ENCODE results near the gene ACTRT2. TPM values are rescaled to one million over a fixed set of nuclear protein-coding genes. Genes with fewer than 3 reads are reported as not detected.

ACTRT2 gene
- total RNA-seq, 1 donor from 2014 or later, result not detected

GRCh38 chr1:3002349-3003038 lies 18.8 kb upstream of the ACTRT2 start:
- peaks cover 4% of the 10 kb centered on the region for H3K27me3 Mint-ChIP-seq (ENCODE audit: unreplicated experiment)
- no peak for TF ChIP-seq CTCF (IDR thresholded peaks at IDR 0.05; ENCODE audit: partially characterized antibody, unreplicated experiment)
- peaks cover 8% of the 10 kb centered on the region for H3K9me3 Mint-ChIP-seq (ENCODE audit: unreplicated experiment)
- H3K4me1 Mint-ChIP-seq (ENCODE audit: low read depth, unreplicated experiment), result no peaks in the 10 kb centered on the region
- peaks cover 8% of the 10 kb centered on the region for H3K36me3 Mint-ChIP-seq (ENCODE audit: unreplicated experiment)
- H3K4me3 Mint-ChIP-seq (ENCODE audit: unreplicated experiment), result no peak overlapping the region
- no peak for DNase-seq
- no peak overlapping the region for H3K27ac Mint-ChIP-seq (ENCODE audit: unreplicated experiment)

DNA sequence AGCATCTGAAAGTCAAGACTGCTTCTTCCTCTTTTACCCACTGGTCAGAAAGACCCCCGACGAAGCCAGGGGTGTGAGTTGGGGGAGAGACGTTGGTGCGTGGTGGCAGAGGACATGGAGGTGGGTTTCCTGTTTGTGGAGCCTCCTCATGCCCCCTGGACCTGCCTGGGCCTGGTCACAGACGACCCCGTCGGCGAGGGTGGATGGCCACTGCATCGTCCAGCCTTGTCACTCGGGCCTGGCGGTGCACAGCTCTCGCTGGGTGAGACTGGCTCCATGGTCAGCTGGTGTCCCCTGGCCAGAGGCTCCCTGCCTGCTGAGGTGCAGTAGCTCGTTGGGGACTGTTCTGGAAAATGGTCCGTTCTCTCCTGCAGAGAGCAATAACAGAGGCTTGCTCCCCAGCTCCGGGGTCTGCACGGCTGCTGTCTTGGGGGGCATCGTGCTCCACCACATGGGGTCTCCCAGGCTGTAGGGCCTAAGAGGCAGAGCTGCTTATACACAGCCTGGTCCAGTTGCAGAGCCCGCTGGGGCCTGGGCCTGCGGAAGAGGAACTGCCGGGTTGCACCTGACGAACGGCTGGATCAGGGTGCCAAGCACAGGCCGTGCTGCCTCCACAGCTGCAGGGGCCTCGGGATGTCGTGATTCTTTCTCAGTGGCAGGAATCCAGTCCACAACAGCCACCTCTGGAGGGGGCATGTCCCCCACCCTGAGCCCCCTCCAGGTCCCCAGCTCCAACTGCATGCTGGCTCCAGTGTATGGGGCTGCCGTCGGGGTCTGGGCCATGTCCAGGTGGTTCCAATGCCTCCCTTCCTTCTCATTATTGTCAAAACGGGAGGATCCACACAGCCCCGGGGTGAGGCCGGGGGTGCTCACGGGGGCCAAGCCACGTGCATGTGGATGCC lies 18.0 kb upstream of the ACTRT2 start:
- H3K36me3 Mint-ChIP-seq (ENCODE audit: unreplicated experiment), result peaks cover 15% of the 10 kb centered on the region
- H3K4me1 Mint-ChIP-seq (ENCODE audit: low read depth, unreplicated experiment), result no peaks in the 10 kb centered on the region
- H3K4me3 Mint-ChIP-seq (ENCODE audit: unreplicated experiment), result no peak overlapping the region
- DNase-seq, result no peak
- H3K9me3 Mint-ChIP-seq (ENCODE audit: unreplicated experiment), result peaks cover 13% of the 10 kb centered on the region
- H3K27me3 Mint-ChIP-seq (ENCODE audit: unreplicated experiment), result peaks cover 3% of the 10 kb centered on the region
- H3K27ac Mint-ChIP-seq (ENCODE audit: unreplicated experiment), result no peak overlapping the region
- no peak for TF ChIP-seq CTCF (IDR thresholded peaks at IDR 0.05; ENCODE audit: partially characterized antibody, unreplicated experiment)

- peaks cover 2% of the 10 kb centered on the region for H3K27me3 Mint-ChIP-seq (ENCODE audit: unreplicated experiment)
- no peak for DNase-seq
- peaks cover 15% of the 10 kb centered on the region for H3K9me3 Mint-ChIP-seq (ENCODE audit: unreplicated experiment)
- no peak for TF ChIP-seq CTCF (IDR thresholded peaks at IDR 0.05; ENCODE audit: partially characterized antibody, unreplicated experiment)
- H3K27ac Mint-ChIP-seq (ENCODE audit: unreplicated experiment), result no peak overlapping the region
- no peak overlapping the region for H3K4me3 Mint-ChIP-seq (ENCODE audit: unreplicated experiment)
- H3K4me1 Mint-ChIP-seq (ENCODE audit: low read depth, unreplicated experiment), result no peaks in the 10 kb centered on the region
- peaks cover 15% of the 10 kb centered on the region for H3K36me3 Mint-ChIP-seq (ENCODE audit: unreplicated experiment)
Measured at GRCh38 chr1:3003941-3004270, 17.4 kb upstream of the ACTRT2 start.

GRCh38 chr1:3004285-3005205 lies 16.7 kb upstream of the ACTRT2 start:
- no peak for TF ChIP-seq CTCF (IDR thresholded peaks at IDR 0.05; ENCODE audit: partially characterized antibody, unreplicated experiment)
- Mint-ChIP-seq H3K27ac (ENCODE audit: unreplicated experiment) (no peak overlapping the region), H3K4me1 (ENCODE audit: low read depth, unreplicated experiment) (no peaks in the 10 kb centered on the region), H3K27me3 (ENCODE audit: unreplicated experiment) (peaks cover 2% of the 10 kb centered on the region), H3K36me3 (ENCODE audit: unreplicated experiment) (peaks cover 15% of the 10 kb centered on the region), H3K4me3 (ENCODE audit: unreplicated experiment) (no peak overlapping the region), H3K9me3 (ENCODE audit: unreplicated experiment) (peaks cover 15% of the 10 kb centered on the region)
- DNase-seq, result no peak

All from glutamatergic neuron (in vitro differentiated cells).